HEK293 (cell line): ENCODE data around the gene MED15.

ENCODE experiments used
- BCL11A ChIP-seq: fragments of 450-650 bp; formaldehyde crosslinking; IDR thresholded peaks from 2 replicates; pipeline ENCODE4 v1.5.1; 2016; ENCODE audit warnings: low read depth, missing biosample characterization, missing genetic modification characterization
- BCL11B ChIP-seq: fragments of 450-650 bp; formaldehyde crosslinking; IDR thresholded peaks from 2 replicates; pipeline ENCODE4 v1.5.1; 2016; ENCODE audit warnings: low read depth, missing biosample characterization, missing genetic modification characterization
- CTCF ChIP-seq: fragments of 450-650 bp; formaldehyde crosslinking; IDR thresholded peaks from 2 replicates; pipeline ENCODE4 v1.5.1; 2016; ENCODE audit warnings: missing biosample characterization, missing genetic modification characterization
- REST ChIP-seq: fragments of 450-650 bp; formaldehyde crosslinking; IDR thresholded peaks from 2 replicates; pipeline ENCODE4 v1.5.1; 2016; ENCODE audit warnings: missing biosample characterization, missing genetic modification characterization
- ZBTB21 ChIP-seq: fragments of 450-650 bp; formaldehyde crosslinking; IDR thresholded peaks from 2 replicates; pipeline ENCODE4 v1.5.1; 2017; ENCODE audit warnings: missing biosample characterization, missing genetic modification characterization
- ZNF114 ChIP-seq: fragments of 450-650 bp; formaldehyde crosslinking; IDR thresholded peaks from 2 replicates; pipeline ENCODE4 v1.5.0; 2017; ENCODE audit warnings: missing biosample characterization, missing genetic modification characterization
- ZNF394 ChIP-seq: fragments of 450-650 bp; formaldehyde crosslinking; IDR thresholded peaks from 2 replicates; pipeline ENCODE4 v1.5.1; 2016; ENCODE audit warnings: missing biosample characterization, missing genetic modification characterization, mild to moderate bottlenecking, moderate library complexity, borderline replicate concordance
- ZNF660 ChIP-seq: fragments of 450-650 bp; IDR thresholded peaks from 2 replicates; pipeline ENCODE4 v1.5.1; 2018; ENCODE audit warnings: missing biosample characterization, mild to moderate bottlenecking, missing genetic modification characterization
- ZNF777 ChIP-seq: fragments of 450-650 bp; formaldehyde crosslinking; IDR thresholded peaks from 2 replicates; pipeline ENCODE4 v1.5.1; 2017; ENCODE audit warnings: missing biosample characterization, missing genetic modification characterization, borderline replicate concordance

GRCh38 chr22:20562607-20563465 lies 55.4 kb downstream of the MED15 start:
- TF ChIP-seq CTCF (tag by site-specific recombination) (no peak), BCL11B (tag by site-specific recombination) (no peak), ZNF114 (no peak), BCL11A (tag by site-specific recombination) (no peak), REST (no peak), ZNF777 (tag by site-specific recombination) (no peak), ZNF394 (tag by site-specific recombination) (no peak), ZBTB21 (tag by site-specific recombination) (no peak), ZNF660 (tag by site-specific recombination) (no peak)
